GM23338 (cell line): ENCODE data around the gene ASTE1. TPM values are rescaled to one million over a fixed set of nuclear protein-coding genes. Genes with fewer than 3 reads are reported as not detected.
A peak's percentile ranks its signal among the peaks of the same experiment; 100 is the strongest.

Experiments used
- ATAC-seq: fragments of 200-7000 bp; cut with Tn5 transposase; 3 replicates; pipeline ENCODE4 v1.9.1; 2020
- DNase-seq: peaks from one replicate; pipeline ENCODE4 v3.0.0-alpha.2; 2015; ENCODE audit warnings: low spot score
- H2AFZ ChIP-seq: fragments of 200-600 bp; sonication (generic); 2 replicates; pipeline ENCODE4 v1.8.0; 2016; ENCODE audit warnings: antibody characterized with exemption, mild to moderate bottlenecking, moderate library complexity
- H3F3A ChIP-seq: fragments of 200-600 bp; sonication (generic); replicated peaks from 2 replicates; pipeline ENCODE4 v1.8.0; 2017; ENCODE audit warnings: antibody characterized with exemption, mixed run types, low read depth
- H3K27ac ChIP-seq: fragments of 200-600 bp; sonication (generic); 2 replicates; pipeline ENCODE4 v1.6.1; 2016; ENCODE audit warnings: low read depth
- H3K27me3 ChIP-seq: fragments of 200-600 bp; sonication (generic); 2 replicates; pipeline ENCODE4 v1.8.0; 2016; ENCODE audit warnings: mild to moderate bottlenecking, mixed run types, moderate library complexity; ENCODE audit not compliant: insufficient read depth
- H3K36me3 ChIP-seq: fragments of 200-600 bp; sonication (generic); 2 replicates; pipeline ENCODE4 v1.8.0; 2016; ENCODE audit warnings: mild to moderate bottlenecking; ENCODE audit not compliant: insufficient read depth
- H3K4me1 ChIP-seq: fragments of 200-600 bp; sonication (generic); 2 replicates; pipeline ENCODE4 v1.8.0; 2016; ENCODE audit warnings: mild to moderate bottlenecking, moderate library complexity; ENCODE audit not compliant: insufficient read depth
- H3K4me2 ChIP-seq: fragments of 200-600 bp; sonication (generic); 2 replicates; pipeline ENCODE4 v1.7.1; 2017; ENCODE audit warnings: mixed run types
- H3K4me3 ChIP-seq: fragments of 200-600 bp; sonication (generic); 2 replicates; pipeline ENCODE4 v1.6.1; 2016; ENCODE audit warnings: mixed run types
- H3K79me2 ChIP-seq: fragments of 200-600 bp; sonication (generic); replicated peaks from 2 replicates; pipeline ENCODE4 v1.8.0; 2017; ENCODE audit warnings: mild to moderate bottlenecking; ENCODE audit not compliant: insufficient read depth
- H3K9me2 ChIP-seq: fragments of 200-600 bp; sonication (generic); 2 replicates; pipeline ENCODE4 v1.8.0; 2017; ENCODE audit not compliant: insufficient read depth
- H4K20me1 ChIP-seq: fragments of 200-600 bp; sonication (generic); replicated peaks from 2 replicates; pipeline ENCODE4 v1.8.0; 2017; ENCODE audit warnings: mild to moderate bottlenecking; ENCODE audit not compliant: insufficient read depth
- H3K27ac Mint-ChIP-seq: 2 replicates; pipeline ENCODE4 v1.8.0; 2020; ENCODE audit warnings: inconsistent platforms, mild to moderate bottlenecking, moderate library complexity, mixed read lengths
- H3K27me3 Mint-ChIP-seq: 3 replicates; pipeline ENCODE4 v1.8.0; 2022; ENCODE audit warnings: low read depth, mild to moderate bottlenecking, moderate library complexity, mixed read lengths, inconsistent platforms; ENCODE audit not compliant: insufficient read depth, poor library complexity
- H3K36me3 Mint-ChIP-seq: 3 replicates; pipeline ENCODE4 v1.8.0; 2021; ENCODE audit warnings: low read depth, mild to moderate bottlenecking, inconsistent platforms, moderate library complexity, mixed read lengths
- H3K4me1 Mint-ChIP-seq: 3 replicates; pipeline ENCODE4 v1.8.0; 2020; ENCODE audit warnings: mild to moderate bottlenecking, inconsistent platforms, mixed read lengths
- H3K4me3 Mint-ChIP-seq: 3 replicates; pipeline ENCODE4 v1.8.0; 2021; ENCODE audit warnings: moderate library complexity, mild to moderate bottlenecking, inconsistent platforms, mixed read lengths
- H3K9me3 Mint-ChIP-seq: 3 replicates; pipeline ENCODE4 v1.8.0; 2020; ENCODE audit warnings: moderate library complexity, mild to moderate bottlenecking, inconsistent platforms, mixed read lengths
- CREB1 ChIP-seq: fragments of 250-450 bp; sonication (Bioruptor Pico); IDR thresholded peaks from 2 replicates; pipeline ENCODE4 v1.5.0; 2020; ENCODE audit warnings: low read depth, mild to moderate bottlenecking, moderate library complexity
- ETS1 ChIP-seq: IDR thresholded peaks from 2 replicates; pipeline ENCODE4 v1.6.1; 2016; ENCODE audit warnings: antibody characterized with exemption
- EZH2 ChIP-seq: fragments of 200-600 bp; sonication (generic); IDR thresholded peaks from one replicate; pipeline ENCODE4 v1.8.0; 2017; ENCODE audit warnings: antibody characterized with exemption, mild to moderate bottlenecking, low read depth; ENCODE audit not compliant: unreplicated experiment
- JUNB ChIP-seq: IDR thresholded peaks from one replicate; pipeline ENCODE4 v1.6.1; 2016; ENCODE audit warnings: antibody characterized with exemption; ENCODE audit not compliant: unreplicated experiment
- POLR2AphosphoS5 ChIP-seq: IDR thresholded peaks from 2 replicates; pipeline ENCODE4 v1.6.1; 2016; ENCODE audit warnings: antibody characterized with exemption, low read depth
- ZNF331 ChIP-seq: fragments of 250-450 bp; sonication (Bioruptor Pico); IDR thresholded peaks from 2 replicates; pipeline ENCODE4 v1.5.0; 2020; ENCODE audit warnings: low read depth, mild to moderate bottlenecking, moderate library complexity
- polyA plus RNA-seq: library from polyadenylated mRNA; unstranded; fragments of >200 nt; fragmentation: Nextera tagmentation; extraction: Ambion mirVana; gene quantifications from 2 replicates; pipeline ENCODE4 v1.2.1, GENCODE V29; 2016
- total RNA-seq: library from RNA; depleted of rRNA; stranded (reverse); fragments of >200 nt; shearing (Covaris generic); gene quantifications from 2 replicates; pipeline ENCODE4 v1.2.3, GENCODE V29; 2014
- TF ChIP-seq, protein P1 (sequence below): fragments of 250-450 bp; sonication (Bioruptor Pico); IDR thresholded peaks from 2 replicates; pipeline ENCODE4 v1.5.0; 2020; ENCODE audit warnings: mild to moderate bottlenecking, moderate library complexity

Gene ASTE1
- total and polyA plus RNA-seq, 2 experiments from 2014 or later: 4.9 to 8.9 TPM

DNA sequence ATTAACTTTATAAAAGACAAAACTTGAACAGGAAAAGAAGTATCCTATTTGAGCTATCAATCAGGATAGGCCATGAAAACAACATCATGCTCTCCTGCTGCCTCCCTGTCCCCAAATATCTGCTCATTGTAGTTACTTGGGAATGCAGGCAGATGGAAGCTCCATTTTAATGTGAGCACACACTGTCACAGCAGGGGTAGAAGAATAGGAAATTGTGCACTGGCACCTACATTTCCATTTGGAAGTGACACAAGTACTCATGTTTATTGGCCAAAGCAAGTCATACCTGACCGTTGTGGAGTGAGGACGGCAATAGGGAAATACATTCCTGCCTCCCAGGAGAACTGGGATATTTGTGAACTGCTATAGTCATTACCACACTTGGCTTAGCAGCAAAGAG lies 52.4 kb downstream of the ASTE1 start (continued):
- TF ChIP-seq, protein P1, sequence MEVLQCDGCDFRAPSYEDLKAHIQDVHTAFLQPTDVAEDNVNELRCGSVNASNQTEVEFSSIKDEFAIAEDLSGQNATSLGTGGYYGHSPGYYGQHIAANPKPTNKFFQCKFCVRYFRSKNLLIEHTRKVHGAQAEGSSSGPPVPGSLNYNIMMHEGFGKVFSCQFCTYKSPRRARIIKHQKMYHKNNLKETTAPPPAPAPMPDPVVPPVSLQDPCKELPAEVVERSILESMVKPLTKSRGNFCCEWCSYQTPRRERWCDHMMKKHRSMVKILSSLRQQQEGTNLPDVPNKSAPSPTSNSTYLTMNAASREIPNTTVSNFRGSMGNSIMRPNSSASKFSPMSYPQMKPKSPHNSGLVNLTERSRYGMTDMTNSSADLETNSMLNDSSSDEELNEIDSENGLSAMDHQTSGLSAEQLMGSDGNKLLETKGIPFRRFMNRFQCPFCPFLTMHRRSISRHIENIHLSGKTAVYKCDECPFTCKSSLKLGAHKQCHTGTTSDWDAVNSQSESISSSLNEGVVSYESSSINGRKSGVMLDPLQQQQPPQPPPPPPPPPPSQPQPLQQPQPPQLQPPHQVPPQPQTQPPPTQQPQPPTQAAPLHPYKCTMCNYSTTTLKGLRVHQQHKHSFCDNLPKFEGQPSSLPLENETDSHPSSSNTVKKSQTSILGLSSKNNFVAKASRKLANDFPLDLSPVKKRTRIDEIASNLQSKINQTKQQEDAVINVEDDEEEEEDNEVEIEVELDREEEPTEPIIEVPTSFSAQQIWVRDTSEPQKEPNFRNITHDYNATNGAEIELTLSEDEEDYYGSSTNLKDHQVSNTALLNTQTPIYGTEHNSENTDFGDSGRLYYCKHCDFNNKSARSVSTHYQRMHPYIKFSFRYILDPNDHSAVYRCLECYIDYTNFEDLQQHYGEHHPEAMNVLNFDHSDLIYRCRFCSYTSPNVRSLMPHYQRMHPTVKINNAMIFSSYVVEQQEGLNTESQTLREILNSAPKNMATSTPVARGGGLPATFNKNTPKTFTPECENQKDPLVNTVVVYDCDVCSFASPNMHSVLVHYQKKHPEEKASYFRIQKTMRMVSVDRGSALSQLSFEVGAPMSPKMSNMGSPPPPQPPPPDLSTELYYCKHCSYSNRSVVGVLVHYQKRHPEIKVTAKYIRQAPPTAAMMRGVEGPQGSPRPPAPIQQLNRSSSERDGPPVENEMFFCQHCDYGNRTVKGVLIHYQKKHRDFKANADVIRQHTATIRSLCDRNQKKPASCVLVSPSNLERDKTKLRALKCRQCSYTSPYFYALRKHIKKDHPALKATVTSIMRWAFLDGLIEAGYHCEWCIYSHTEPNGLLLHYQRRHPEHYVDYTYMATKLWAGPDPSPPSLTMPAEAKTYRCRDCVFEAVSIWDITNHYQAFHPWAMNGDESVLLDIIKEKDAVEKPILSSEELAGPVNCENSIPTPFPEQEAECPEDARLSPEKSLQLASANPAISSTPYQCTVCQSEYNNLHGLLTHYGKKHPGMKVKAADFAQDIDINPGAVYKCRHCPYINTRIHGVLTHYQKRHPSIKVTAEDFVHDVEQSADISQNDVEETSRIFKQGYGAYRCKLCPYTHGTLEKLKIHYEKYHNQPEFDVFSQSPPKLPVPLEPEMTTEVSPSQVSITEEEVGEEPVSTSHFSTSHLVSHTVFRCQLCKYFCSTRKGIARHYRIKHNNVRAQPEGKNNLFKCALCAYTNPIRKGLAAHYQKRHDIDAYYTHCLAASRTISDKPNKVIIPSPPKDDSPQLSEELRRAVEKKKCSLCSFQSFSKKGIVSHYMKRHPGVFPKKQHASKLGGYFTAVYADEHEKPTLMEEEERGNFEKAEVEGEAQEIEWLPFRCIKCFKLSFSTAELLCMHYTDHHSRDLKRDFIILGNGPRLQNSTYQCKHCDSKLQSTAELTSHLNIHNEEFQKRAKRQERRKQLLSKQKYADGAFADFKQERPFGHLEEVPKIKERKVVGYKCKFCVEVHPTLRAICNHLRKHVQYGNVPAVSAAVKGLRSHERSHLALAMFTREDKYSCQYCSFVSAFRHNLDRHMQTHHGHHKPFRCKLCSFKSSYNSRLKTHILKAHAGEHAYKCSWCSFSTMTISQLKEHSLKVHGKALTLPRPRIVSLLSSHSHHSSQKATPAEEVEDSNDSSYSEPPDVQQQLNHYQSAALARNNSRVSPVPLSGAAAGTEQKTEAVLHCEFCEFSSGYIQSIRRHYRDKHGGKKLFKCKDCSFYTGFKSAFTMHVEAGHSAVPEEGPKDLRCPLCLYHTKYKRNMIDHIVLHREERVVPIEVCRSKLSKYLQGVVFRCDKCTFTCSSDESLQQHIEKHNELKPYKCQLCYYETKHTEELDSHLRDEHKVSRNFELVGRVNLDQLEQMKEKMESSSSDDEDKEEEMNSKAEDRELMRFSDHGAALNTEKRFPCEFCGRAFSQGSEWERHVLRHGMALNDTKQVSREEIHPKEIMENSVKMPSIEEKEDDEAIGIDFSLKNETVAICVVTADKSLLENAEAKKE: no peak
- TF ChIP-seq ZNF331 (CRISPR knock-in tag): no peak
- no peak for TF ChIP-seq ETS1
- TF ChIP-seq EZH2: no peak
- no peak for TF ChIP-seq POLR2AphosphoS5
- TF ChIP-seq JUNB: no peak
- no peak for TF ChIP-seq CREB1 (CRISPR knock-in tag)

DNA sequence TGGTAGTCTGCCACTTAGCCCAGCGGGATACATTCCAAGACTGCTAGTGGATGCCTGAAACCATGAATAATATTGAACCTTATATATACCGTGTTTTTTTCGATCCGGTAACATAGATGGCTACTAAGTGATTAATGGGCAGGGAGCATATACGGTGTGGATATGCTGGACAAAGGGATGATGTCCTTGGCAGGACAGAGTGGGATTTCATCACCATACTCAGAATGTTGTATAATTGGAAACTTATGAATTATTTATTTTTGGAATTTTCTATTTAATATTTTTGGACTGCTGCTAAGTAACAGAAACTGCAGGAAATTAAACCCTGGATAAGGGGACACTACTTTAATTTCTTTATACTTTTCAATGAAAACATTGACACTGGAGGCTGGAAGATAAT lies 53.2 kb downstream of the ASTE1 start:
- no peak overlapping the region for H3K4me3 ChIP-seq
- Mint-ChIP-seq H3K27me3 (no peaks in the 10 kb centered on the region), H3K9me3 (no peaks in the 10 kb centered on the region), H3K4me3 (no peak overlapping the region), H3K27ac (peak overlapping the region; percentile 19; the same call in 1 of the 2 replicates), H3K4me1 (peaks cover 25% of the 10 kb centered on the region), H3K36me3 (peaks cover 34% of the 10 kb centered on the region)
- ATAC-seq (no peak), DNase-seq (no peak)
- H4K20me1 ChIP-seq: 0 out of 2 replicates have a peak, but pooled peaks cover 3% of the 10 kb centered on the region
- no peaks in the 10 kb centered on the region for H3K27me3 ChIP-seq
- H3K36me3 ChIP-seq: no peaks in the 10 kb centered on the region
- H3K4me2 ChIP-seq: no peak overlapping the region
- H2AFZ ChIP-seq: no peak overlapping the region
- H3K4me1 ChIP-seq: peaks cover 4% of the 10 kb centered on the region
- no peaks in the 10 kb centered on the region for H3F3A ChIP-seq
- H3K9me2 ChIP-seq: no peaks in the 10 kb centered on the region
- H3K27ac ChIP-seq: no peak overlapping the region; the same call in 1 of the 2 replicates
- no peaks in the 10 kb centered on the region for H3K79me2 ChIP-seq
- no peak for TF ChIP-seq ETS1
- TF ChIP-seq, protein P1: no peak
